HL-60/S4 treated with retinoic acid at 250 ng/mL for 4 days and 3 days (cell line): ENCODE data around the gene IDH3G.

Source experiments
- in situ Hi-C: fragments of 300-500 bp; cut with MboI; formaldehyde crosslinking; loops from 2 replicates; pipeline ENCODE4 v1.7.0; 2022; ENCODE audit warnings: low sequenced_read_pairs

The IDH3G gene

GRCh38 chrX:153736071-153736820 is 57.9 kb downstream of the IDH3G start:
- in situ Hi-C loops, result no loop called here
